K562 (cell line): ENCODE data around the gene TK1. TPM values are rescaled to one million over a fixed set of nuclear protein-coding genes. Genes with fewer than 3 reads are reported as not detected.

Source experiments
- ATAC-seq: fragments of 200-7000 bp; cut with Tn5 transposase; 3 replicates; pipeline ENCODE4 v1.9.1; 2020; ENCODE audit warnings: moderate library complexity
- BruUV-seq: library from RNA; stranded (reverse); fragments of 400-500 nt; replicated peaks from 2 replicates; lab custom pipeline; 2021; lab: Mats Ljungman, UMichigan
- CTCF ChIA-PET: fragments of 300-600 bp; formaldehyde crosslinking; extraction: SDS; loops from one replicate; lab custom pipeline; 2021; ENCODE audit warnings: low intra/inter-chr PET ratio; lab: Yijun Ruan, JAX
- POLR2A ChIA-PET: fragments of 300-600, 350-650 bp; sonication (Branson Sonifier 250); formaldehyde crosslinking; extraction: SDS; loops from one replicate; lab custom pipeline; 2021; ENCODE audit warnings: antibody characterized with exemption, inconsistent platforms; lab: Yijun Ruan, JAX
- DNase-seq, 4 experiments: peaks; one replicate each; pipeline versions ENCODE4 v3.0.0 to v3.0.0-alpha.2; 2011 to 2018; ENCODE audit warnings: low spot score in 3 of 4, mixed read lengths in 3 of 4; ENCODE audit errors: extremely low read depth in 1 of 4
- FAIRE-seq: peaks from 2 replicates; lab custom pipeline; 2011; peaks lifted over from hg19 to GRCh38; lab: Jason Lieb, UNC
- H2AFZ ChIP-seq: 2 replicates; pipeline ENCODE4 v1.6.0; 2011; ENCODE audit warnings: low read depth, low read length, control low read depth, inconsistent platforms
- H3K27ac ChIP-seq: fragments of 200-600 bp; 3 replicates; pipeline ENCODE4 v1.8.0; 2011; ENCODE audit warnings: low read depth, mild to moderate bottlenecking, control low read depth, inconsistent platforms, low read length, moderate library complexity, mixed read lengths; ENCODE audit errors: extremely low read depth
- H3K27me3 ChIP-seq, 2 experiments: fragments of 300-600 bp in 1 of 2; 2 replicates in 1 of 2; 3 replicates in 1 of 2; pipeline versions ENCODE4 v1.6.0 to v1.8.0; 2011; ENCODE audit warnings: inconsistent platforms in 2 of 2, low read length in 2 of 2, mild to moderate bottlenecking in 1 of 2, mixed read lengths in 1 of 2, moderate library complexity in 1 of 2; ENCODE audit not compliant: control insufficient read depth in 2 of 2, insufficient read depth in 2 of 2
- H3K36me3 ChIP-seq: fragments of 300-600 bp; 3 replicates; pipeline ENCODE4 v1.8.0; 2011; ENCODE audit warnings: mild to moderate bottlenecking, low read length, inconsistent platforms; ENCODE audit not compliant: control insufficient read depth, insufficient read depth
- H3K4me1 ChIP-seq, 2 experiments: fragments of 200-600 bp in 1 of 2; replicated peaks in 1 of 2; 2 replicates in 1 of 2; 3 replicates in 1 of 2; pipeline versions ENCODE4 v1.5.1 to v1.8.0; 2011; ENCODE audit warnings: inconsistent platforms in 2 of 2, low read length in 2 of 2, mild to moderate bottlenecking in 1 of 2, mixed read lengths in 1 of 2, moderate library complexity in 1 of 2; ENCODE audit not compliant: control insufficient read depth in 2 of 2, insufficient read depth in 2 of 2
- H3K4me2 ChIP-seq: 2 replicates; pipeline ENCODE4 v1.6.1; 2011; ENCODE audit warnings: low read length, control low read depth, inconsistent platforms, mixed read lengths; ENCODE audit not compliant: insufficient read depth
- H3K4me3 ChIP-seq: fragments of 200-600 bp; sonication (generic), shearing (Covaris generic); 2 replicates; pipeline ENCODE4 v1.5.1; 2016; ENCODE audit warnings: control low read depth, inconsistent platforms
- H3K79me2 ChIP-seq: fragments of 200-600 bp; 3 replicates; pipeline ENCODE4 v1.8.0; 2011; ENCODE audit warnings: low read length, inconsistent platforms; ENCODE audit not compliant: control insufficient read depth, insufficient read depth
- H3K9ac ChIP-seq, 2 experiments: 2 replicates each; pipeline versions ENCODE4 v1.6.0 to v1.6.1; 2011; ENCODE audit warnings: low read depth in 2 of 2, low read length in 2 of 2, control low read depth in 1 of 2, inconsistent platforms in 1 of 2, mild to moderate bottlenecking in 1 of 2, mixed read lengths in 1 of 2; ENCODE audit not compliant: insufficient read depth in 1 of 2
- H3K9me1 ChIP-seq: one replicate; pipeline ENCODE4 v1.6.0; 2011; ENCODE audit warnings: inconsistent platforms, mild to moderate bottlenecking, low read length, moderate library complexity; ENCODE audit not compliant: control insufficient read depth, insufficient read depth
- H3K9me3 ChIP-seq: replicated peaks from 2 replicates; pipeline ENCODE4 v1.5.1; 2011; ENCODE audit warnings: low read depth, low read length, inconsistent platforms; ENCODE audit not compliant: control insufficient read depth, insufficient read depth
- H4K20me1 ChIP-seq: replicated peaks from 2 replicates; pipeline ENCODE4 v1.6.1; 2011; ENCODE audit warnings: low read length, inconsistent platforms, mixed read lengths; ENCODE audit not compliant: control insufficient read depth, insufficient read depth
- GABPB1 ChIP-seq: sonication (generic); formaldehyde crosslinking; IDR thresholded peaks from 2 replicates; pipeline ENCODE4 v1.8.0; 2022; ENCODE audit warnings: mild to moderate bottlenecking, missing genetic modification reagents
- NBN ChIP-seq: fragments of 450-650 bp; IDR thresholded peaks from 2 replicates; pipeline ENCODE4 v1.6.1; 2016; ENCODE audit warnings: low read depth, mild to moderate bottlenecking
- PTRF ChIP-seq: fragments of 450-650 bp; IDR thresholded peaks from 2 replicates; pipeline ENCODE4 v1.6.1; 2016; ENCODE audit warnings: mild to moderate bottlenecking, missing genetic modification characterization, missing compliant biosample characterization
- SP2 ChIP-seq: IDR thresholded peaks from 2 replicates; pipeline ENCODE4 v1.6.1; 2011; ENCODE audit warnings: mild to moderate bottlenecking, low read depth, low read length, moderate library complexity; ENCODE audit not compliant: poor library complexity, severe bottlenecking; ENCODE audit errors: extremely low read depth
- STAT5B ChIP-seq: fragments of 250-450 bp; sonication (Bioruptor Pico); IDR thresholded peaks from 2 replicates; pipeline ENCODE4 v1.8.0; 2021; ENCODE audit warnings: mild to moderate bottlenecking, inconsistent platforms
- TAF7 ChIP-seq: fragments of 450-650 bp; IDR thresholded peaks from 2 replicates; pipeline ENCODE4 v1.6.1; 2016; ENCODE audit warnings: missing genetic modification characterization, missing compliant biosample characterization
- ZNF785 ChIP-seq: fragments of 250-450 bp; sonication (Bioruptor Pico); IDR thresholded peaks from 2 replicates; pipeline ENCODE4 v1.4.0; 2020; ENCODE audit warnings: mild to moderate bottlenecking
- whole genome bisulfite sequencing: fragments of 100-300 bp; shearing (Covaris generic); methylation state at CpG from one replicate; pipeline ENCODE4 v1.1.6; 2016; ENCODE audit warnings: low coverage, mixed read lengths; ENCODE audit not compliant: insufficient coverage; ENCODE audit errors: missing lambda C conversion rate; 5-methylcytosine and 5-hydroxymethylcytosine counted together
- in situ Hi-C: fragments of 300-500 bp; cut with MboI; formaldehyde crosslinking; loops from 4 replicates; pipeline ENCODE4 v1.15.0; 2018; ENCODE audit warnings: inconsistent platforms, mixed read lengths
- intact Hi-C: fragments of 100-400 bp; cut with micrococcal nuclease; formaldehyde crosslinking; loops from 2 replicates; pipeline ENCODE4 v1.14.2; 2022
- polyA plus RNA-seq, 8 experiments: library from polyadenylated mRNA; depleted of rRNA in 4 of 8; stranded (reverse) in 5 of 8; unstranded in 3 of 8; fragments of >200 nt; fragmentation: Nextera tagmentation in 2 of 8; fragmentation: Illumina TruSeq in 1 of 8; extraction: Ambion mirVana in 2 of 8; extraction: Trizol in 1 of 8; gene quantifications; 2 replicates each; pipeline versions ENCODE4 v1.2.1 to v1.2.3, GENCODE V29; 2011 to 2014; ENCODE audit warnings: inconsistent platforms in 1 of 8, missing spikeins in 1 of 8
- total RNA-seq, 7 experiments: library from RNA; depleted of rRNA in 6 of 7; stranded (reverse); fragments of >200 nt in 6 of 7; fragmentation: Illumina TruSeq in 2 of 7; extraction: Trizol in 2 of 7; gene quantifications; 2 replicates each; pipeline versions ENCODE4 v1.2.1 to v1.2.3, GENCODE V29; 2011 to 2021; ENCODE audit warnings: low replicate concordance in 1 of 7
- TF ChIP-seq, protein P1 (sequence below): IDR thresholded peaks from 2 replicates; pipeline ENCODE4 v1.6.1; 2012; ENCODE audit warnings: low read depth, low read length, improper control_type of control experiment, borderline replicate concordance
- TF ChIP-seq, protein P2 (sequence below): sonication (generic); formaldehyde crosslinking; IDR thresholded peaks from 2 replicates; pipeline ENCODE4 v1.9.0; 2022; ENCODE audit warnings: mild to moderate bottlenecking, missing genetic modification reagents
- TF ChIP-seq, protein P3 (sequence below): sonication (generic); formaldehyde crosslinking; IDR thresholded peaks from 2 replicates; pipeline ENCODE4 v1.8.1; 2023; ENCODE audit warnings: mild to moderate bottlenecking, missing genetic modification reagents
- TF ChIP-seq, protein P4 (sequence below): sonication (generic); formaldehyde crosslinking; IDR thresholded peaks from 2 replicates; pipeline ENCODE4 v1.8.1; 2023; ENCODE audit warnings: mild to moderate bottlenecking, missing genetic modification reagents
- TF ChIP-seq, protein P5 (sequence below): fragments of 450-650 bp; formaldehyde crosslinking; IDR thresholded peaks from 2 replicates; pipeline ENCODE4 v1.4.0; 2020; ENCODE audit warnings: mild to moderate bottlenecking, moderate library complexity

The TK1 gene
- total and polyA plus RNA-seq, 9 of the 15 experiments (the other 6 are each of a cell fraction or from before 2014, with no cell fraction given) = 8.4 to 280 (median 103) TPM

DNA sequence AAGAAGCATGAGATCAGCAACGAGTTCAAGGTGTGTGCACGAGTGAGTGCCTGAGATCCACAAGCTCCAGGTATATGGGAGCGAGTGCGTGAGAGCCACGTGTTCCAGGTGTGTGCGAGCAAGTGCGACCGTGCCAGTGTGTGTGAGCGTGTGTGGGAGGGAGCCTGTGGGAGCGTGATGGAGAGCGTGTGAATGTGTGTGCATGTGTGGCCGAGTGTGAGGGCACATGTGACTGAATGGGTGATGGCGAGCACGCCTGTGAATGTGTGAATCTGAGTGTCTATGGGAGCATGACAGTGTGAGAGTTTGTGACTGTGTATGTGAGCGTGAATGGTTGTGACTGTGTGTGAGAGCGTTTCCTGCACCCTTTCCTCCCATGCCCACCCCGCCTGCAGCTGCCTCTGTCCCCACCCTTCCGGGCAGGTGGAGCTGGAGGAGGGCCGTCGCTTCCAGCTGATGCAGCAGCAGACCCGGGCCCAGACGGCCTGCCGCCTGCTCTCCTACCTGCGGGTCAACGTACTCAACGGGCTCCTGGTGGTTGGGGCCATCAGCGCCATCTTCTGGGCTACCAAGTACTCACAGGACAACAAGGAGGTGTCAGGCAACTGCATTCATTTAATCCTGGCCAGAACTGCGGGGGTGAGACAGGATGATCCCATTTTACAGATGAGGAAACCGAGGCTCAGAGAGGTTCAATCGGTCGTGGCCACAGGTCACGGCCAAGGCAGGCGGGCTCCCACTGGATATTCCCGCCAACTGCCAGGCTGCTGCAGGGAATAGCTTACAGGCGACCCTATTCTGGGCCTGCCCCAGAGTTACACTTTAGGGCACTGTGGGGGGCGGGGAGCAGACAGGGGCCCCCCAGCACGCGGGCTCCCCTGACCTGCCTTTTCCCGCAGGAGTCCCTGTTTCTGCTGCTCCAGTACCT is 52.6 kb downstream of the TK1 start:
- Histone ChIP-seq H3K9me1 (no peaks in the 10 kb centered on the region), H3K4me1 (peaks cover 70 to 100% of the 10 kb centered on the region in 2 experiments), H3K27me3 (no peaks in the 10 kb centered on the region), H4K20me1 (no peaks in the 10 kb centered on the region), H3K79me2 (peaks cover 22% of the 10 kb centered on the region), H3K36me3 (no peaks in the 10 kb centered on the region), H3K4me3 (no peak overlapping the region), H3K9ac (peak overlapping the region in 1 of 2 experiments; percentile 84; a peak in 2 of 4 replicates), H3K9me3 (no peaks in the 10 kb centered on the region), H2AFZ (peak overlapping the region; percentile 51), H3K27ac (no peak overlapping the region), H3K4me2 (peak overlapping the region; percentile 15; the same call in 1 of the 2 replicates)
- intact Hi-C loops (loop anchor here (2.0 kb wide), 1 partner anchor 115 kb away; no protein-coding TSS in a partner anchor), in situ Hi-C loops (no loop called here)
- ATAC-seq (peak; percentile 59), DNase-seq (peak; percentile 52 to 88 (median 64)), FAIRE-seq (peak; percentile 85)
- ChIA-PET CTCF (no interaction called here), POLR2A (interaction anchor here (0.6 to 1.4 kb wide), 2 partner anchors 39 to 53 kb away, joined by 3 to 6 read pairs; partner anchors contain the start of genes AFMID and TK1)
- BruUV-seq = no TSS peak
- WGBS = 43% methylated on average over 35 of the region's 39 CpGs
- 0 out of 2 replicates have a peak, but pooled peaks have one; percentile 52 for TF ChIP-seq GABPB1
- no peak for TF ChIP-seq STAT5B (CRISPR knock-in tag)
- TF ChIP-seq, protein P1, sequence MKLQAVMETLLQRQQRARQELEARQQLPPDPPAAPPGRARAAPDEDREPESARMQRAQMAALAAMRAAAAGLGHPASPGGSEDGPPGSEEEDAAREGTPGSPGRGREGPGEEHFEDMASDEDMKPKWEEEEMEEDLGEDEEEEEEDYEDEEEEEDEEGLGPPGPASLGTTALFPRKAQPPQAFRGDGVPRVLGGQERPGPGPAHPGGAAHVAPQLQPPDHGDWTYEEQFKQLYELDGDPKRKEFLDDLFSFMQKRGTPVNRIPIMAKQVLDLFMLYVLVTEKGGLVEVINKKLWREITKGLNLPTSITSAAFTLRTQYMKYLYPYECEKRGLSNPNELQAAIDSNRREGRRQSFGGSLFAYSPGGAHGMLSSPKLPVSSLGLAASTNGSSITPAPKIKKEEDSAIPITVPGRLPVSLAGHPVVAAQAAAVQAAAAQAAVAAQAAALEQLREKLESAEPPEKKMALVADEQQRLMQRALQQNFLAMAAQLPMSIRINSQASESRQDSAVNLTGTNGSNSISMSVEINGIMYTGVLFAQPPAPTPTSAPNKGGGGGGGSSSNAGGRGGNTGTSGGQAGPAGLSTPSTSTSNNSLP = no peak
- TF ChIP-seq NBN = peak; percentile 45; the same call in 1 of the 2 replicates
- TF ChIP-seq ZNF785 (CRISPR knock-in tag) = no peak
- TF ChIP-seq, protein P2, sequence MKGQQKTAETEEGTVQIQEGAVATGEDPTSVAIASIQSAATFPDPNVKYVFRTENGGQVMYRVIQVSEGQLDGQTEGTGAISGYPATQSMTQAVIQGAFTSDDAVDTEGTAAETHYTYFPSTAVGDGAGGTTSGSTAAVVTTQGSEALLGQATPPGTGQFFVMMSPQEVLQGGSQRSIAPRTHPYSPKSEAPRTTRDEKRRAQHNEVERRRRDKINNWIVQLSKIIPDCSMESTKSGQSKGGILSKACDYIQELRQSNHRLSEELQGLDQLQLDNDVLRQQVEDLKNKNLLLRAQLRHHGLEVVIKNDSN (CRISPR knock-in tag) = peak; percentile 6; the same call in 1 of the 2 replicates
- TF ChIP-seq PTRF (tag) = no peak
- no peak for TF ChIP-seq SP2
- TF ChIP-seq, protein P3, sequence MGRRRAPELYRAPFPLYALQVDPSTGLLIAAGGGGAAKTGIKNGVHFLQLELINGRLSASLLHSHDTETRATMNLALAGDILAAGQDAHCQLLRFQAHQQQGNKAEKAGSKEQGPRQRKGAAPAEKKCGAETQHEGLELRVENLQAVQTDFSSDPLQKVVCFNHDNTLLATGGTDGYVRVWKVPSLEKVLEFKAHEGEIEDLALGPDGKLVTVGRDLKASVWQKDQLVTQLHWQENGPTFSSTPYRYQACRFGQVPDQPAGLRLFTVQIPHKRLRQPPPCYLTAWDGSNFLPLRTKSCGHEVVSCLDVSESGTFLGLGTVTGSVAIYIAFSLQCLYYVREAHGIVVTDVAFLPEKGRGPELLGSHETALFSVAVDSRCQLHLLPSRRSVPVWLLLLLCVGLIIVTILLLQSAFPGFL (CRISPR knock-in tag) = no peak
- TF ChIP-seq, protein P4, sequence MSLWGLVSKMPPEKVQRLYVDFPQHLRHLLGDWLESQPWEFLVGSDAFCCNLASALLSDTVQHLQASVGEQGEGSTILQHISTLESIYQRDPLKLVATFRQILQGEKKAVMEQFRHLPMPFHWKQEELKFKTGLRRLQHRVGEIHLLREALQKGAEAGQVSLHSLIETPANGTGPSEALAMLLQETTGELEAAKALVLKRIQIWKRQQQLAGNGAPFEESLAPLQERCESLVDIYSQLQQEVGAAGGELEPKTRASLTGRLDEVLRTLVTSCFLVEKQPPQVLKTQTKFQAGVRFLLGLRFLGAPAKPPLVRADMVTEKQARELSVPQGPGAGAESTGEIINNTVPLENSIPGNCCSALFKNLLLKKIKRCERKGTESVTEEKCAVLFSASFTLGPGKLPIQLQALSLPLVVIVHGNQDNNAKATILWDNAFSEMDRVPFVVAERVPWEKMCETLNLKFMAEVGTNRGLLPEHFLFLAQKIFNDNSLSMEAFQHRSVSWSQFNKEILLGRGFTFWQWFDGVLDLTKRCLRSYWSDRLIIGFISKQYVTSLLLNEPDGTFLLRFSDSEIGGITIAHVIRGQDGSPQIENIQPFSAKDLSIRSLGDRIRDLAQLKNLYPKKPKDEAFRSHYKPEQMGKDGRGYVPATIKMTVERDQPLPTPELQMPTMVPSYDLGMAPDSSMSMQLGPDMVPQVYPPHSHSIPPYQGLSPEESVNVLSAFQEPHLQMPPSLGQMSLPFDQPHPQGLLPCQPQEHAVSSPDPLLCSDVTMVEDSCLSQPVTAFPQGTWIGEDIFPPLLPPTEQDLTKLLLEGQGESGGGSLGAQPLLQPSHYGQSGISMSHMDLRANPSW (CRISPR knock-in tag) = no peak
- TF ChIP-seq TAF7 = no peak
- TF ChIP-seq, protein P5, sequence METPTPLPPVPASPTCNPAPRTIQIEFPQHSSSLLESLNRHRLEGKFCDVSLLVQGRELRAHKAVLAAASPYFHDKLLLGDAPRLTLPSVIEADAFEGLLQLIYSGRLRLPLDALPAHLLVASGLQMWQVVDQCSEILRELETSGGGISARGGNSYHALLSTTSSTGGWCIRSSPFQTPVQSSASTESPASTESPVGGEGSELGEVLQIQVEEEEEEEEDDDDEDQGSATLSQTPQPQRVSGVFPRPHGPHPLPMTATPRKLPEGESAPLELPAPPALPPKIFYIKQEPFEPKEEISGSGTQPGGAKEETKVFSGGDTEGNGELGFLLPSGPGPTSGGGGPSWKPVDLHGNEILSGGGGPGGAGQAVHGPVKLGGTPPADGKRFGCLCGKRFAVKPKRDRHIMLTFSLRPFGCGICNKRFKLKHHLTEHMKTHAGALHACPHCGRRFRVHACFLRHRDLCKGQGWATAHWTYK (CRISPR knock-in tag) = no peak
